NT2/D1 (cell line): Measurements from ENCODE around the gene CHRNB1.
"Not testable (repeated sequence)": the region's sequence is repeated elsewhere in the genome, so short reads cannot be mapped to it uniquely, and the experiment has no call there.

ENCODE experiments used
- DNase-seq: peaks from one replicate; pipeline ENCODE4 v3.0.0-alpha.2; 2011; ENCODE audit warnings: low read depth, low spot score
- H3K27me3 ChIP-seq: 2 replicates; pipeline ENCODE4 v1.6.0; 2011; ENCODE audit warnings: mild to moderate bottlenecking; ENCODE audit not compliant: insufficient read length, insufficient read depth
- H3K36me3 ChIP-seq: 2 replicates; pipeline ENCODE4 v1.6.1; 2011; ENCODE audit warnings: mild to moderate bottlenecking, low read length, mixed read lengths; ENCODE audit not compliant: insufficient read depth, insufficient read length
- H3K4me1 ChIP-seq: 2 replicates; pipeline ENCODE4 v1.5.1; 2011; ENCODE audit not compliant: insufficient read depth, insufficient read length
- H3K4me3 ChIP-seq: 2 replicates; pipeline ENCODE4 v1.5.1; 2011; ENCODE audit warnings: low read depth; ENCODE audit not compliant: insufficient read length
- H3K9ac ChIP-seq: 2 replicates; pipeline ENCODE4 v1.6.0; 2011; ENCODE audit warnings: low read depth; ENCODE audit not compliant: insufficient read length
- H3K9me3 ChIP-seq: 2 replicates; pipeline ENCODE4 v1.5.1; 2011; ENCODE audit warnings: mild to moderate bottlenecking, low read length; ENCODE audit not compliant: insufficient read depth
- SUZ12 ChIP-seq: IDR thresholded peaks from 2 replicates; pipeline ENCODE4 v1.6.1; 2011; ENCODE audit not compliant: insufficient read length, insufficient read depth; ENCODE audit errors: extremely low read depth
- YY1 ChIP-seq: IDR thresholded peaks from 2 replicates; pipeline ENCODE4 v1.6.1; 2011; ENCODE audit not compliant: insufficient read length, insufficient read depth
- ZNF274 ChIP-seq: IDR thresholded peaks from 2 replicates; pipeline ENCODE4 v1.6.1; 2011; ENCODE audit warnings: mild to moderate bottlenecking, low read depth, low read length

Gene CHRNB1

DNA sequence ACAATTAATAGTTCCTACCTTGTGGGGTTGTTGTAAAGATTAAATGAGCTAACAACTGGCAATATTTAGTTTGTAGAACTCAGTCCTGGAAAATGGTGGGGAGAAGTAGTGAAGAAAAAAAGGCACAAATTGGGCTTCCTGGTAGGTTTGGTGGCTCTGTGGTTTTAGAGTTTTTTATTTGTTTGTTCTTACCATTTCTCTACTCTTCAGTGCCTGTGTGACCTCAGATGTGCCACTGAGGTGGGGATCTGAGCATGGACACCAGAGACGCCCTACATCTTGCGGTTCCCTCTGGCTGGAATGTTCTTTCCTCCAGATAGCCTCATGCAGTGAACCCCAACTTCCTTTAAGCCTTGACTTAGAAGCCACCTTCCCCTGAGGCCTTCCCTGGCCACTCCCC, 26.9 kb downstream of the CHRNB1 start:
- Histone ChIP-seq H3K27me3 (no peaks in the 10 kb centered on the region), H3K9ac (no peak overlapping the region), H3K36me3 (peaks cover 6% of the 10 kb centered on the region), H3K4me3 (no peak overlapping the region), H3K4me1 (peaks cover 4% of the 10 kb centered on the region), H3K9me3 (no peaks in the 10 kb centered on the region)
- DNase-seq = no peak
- TF ChIP-seq ZNF274 (no peak), SUZ12 (no peak), YY1 (no peak)

DNA sequence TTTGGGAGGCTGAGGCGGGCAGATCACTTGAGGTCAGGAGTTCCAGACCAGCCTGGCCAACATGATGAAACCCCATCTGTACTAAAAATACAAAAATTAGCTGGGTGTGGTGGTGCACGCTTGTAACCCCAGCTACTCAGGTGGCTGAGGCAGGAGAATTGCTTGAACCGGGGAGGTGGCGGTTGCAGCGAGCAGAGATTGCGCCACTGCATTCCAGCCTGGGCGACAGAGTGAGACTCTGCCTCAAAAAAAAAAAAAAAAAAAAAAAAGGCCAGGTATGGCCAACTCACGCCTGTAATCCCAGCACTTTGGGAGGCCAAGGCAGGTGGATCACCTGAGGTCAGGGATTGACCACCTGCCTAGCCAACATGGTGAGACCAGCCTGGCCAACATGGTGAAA, 29.9 kb downstream of the CHRNB1 start:
- not testable (repeated sequence) for DNase-seq, H3K9me3 ChIP-seq, H3K36me3 ChIP-seq, H3K4me3 ChIP-seq, H3K9ac ChIP-seq, H3K27me3 ChIP-seq
- peaks cover 16% of the 10 kb centered on the region for H3K4me1 ChIP-seq

DNA sequence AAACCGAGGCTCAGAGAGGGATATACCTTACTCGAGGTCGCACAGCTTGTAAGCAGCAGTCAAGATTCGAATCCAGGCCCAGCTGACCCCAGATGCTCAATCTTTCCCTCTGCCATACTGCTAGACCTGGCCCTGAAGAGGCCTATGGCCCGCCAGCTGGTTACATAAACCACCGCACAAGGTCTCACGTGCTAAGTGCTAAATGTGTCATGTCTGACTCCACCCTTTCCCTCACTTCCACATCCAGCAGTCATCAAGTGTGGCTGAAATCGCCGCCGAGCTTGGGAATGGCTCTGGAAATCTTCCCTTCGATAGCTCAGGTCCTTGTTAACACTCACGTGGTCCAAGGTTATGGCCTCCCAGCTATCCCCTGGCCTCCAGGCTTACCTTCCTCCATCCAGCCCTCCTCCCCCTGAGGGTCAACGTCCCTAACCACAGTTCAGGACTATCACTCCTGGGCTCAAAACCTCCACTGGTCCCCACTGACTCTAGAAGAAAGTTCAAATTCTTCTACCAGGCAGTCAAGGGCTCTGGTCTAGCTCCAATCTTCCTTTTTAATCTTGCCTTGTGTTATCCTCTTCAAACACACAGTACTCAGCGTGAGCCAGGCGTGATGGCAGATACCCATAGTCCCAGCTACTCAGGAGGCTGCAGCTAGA, 31.0 kb downstream of the CHRNB1 start:
- no peak for DNase-seq

DNA sequence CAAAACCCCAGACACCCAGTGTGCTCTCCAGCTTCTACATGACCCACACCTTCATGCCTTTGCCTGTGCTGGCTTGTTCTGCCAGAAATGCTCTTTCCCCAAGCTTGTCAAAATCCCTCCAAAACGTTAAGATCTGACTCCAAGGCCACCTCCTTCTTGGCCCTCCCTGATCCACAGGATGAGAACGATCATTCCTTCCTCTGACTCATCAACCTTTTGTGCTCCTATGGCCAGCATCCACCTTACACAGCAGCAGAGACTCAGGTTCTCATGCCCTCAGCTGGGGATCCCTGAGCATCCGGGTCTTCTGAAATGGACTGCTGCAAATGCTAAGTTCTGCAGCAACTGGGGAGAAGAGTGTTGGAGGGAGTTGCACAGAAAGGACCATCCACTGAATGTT, 31.6 kb downstream of the CHRNB1 start:
- TF ChIP-seq YY1 (no peak), SUZ12 (no peak), ZNF274 (no peak)
- no peaks in the 10 kb centered on the region for H3K9me3 ChIP-seq
- no peak for DNase-seq
- peaks cover 18% of the 10 kb centered on the region for H3K4me1 ChIP-seq
- no peaks in the 10 kb centered on the region for H3K27me3 ChIP-seq
- H3K36me3 ChIP-seq = peaks cover 2% of the 10 kb centered on the region
- no peak overlapping the region for H3K4me3 ChIP-seq
- peak overlapping the region; percentile 9 for H3K9ac ChIP-seq

More for the DNA sequence above, 31.0 kb downstream of the CHRNB1 start:
- peak overlapping the region; percentile 9 for H3K9ac ChIP-seq
- H3K27me3 ChIP-seq = no peaks in the 10 kb centered on the region
- H3K36me3 ChIP-seq = peaks cover 2% of the 10 kb centered on the region
- no peak for TF ChIP-seq ZNF274
- TF ChIP-seq SUZ12 = no peak
- no peak for TF ChIP-seq YY1
- H3K4me1 ChIP-seq = peaks cover 18% of the 10 kb centered on the region
- H3K4me3 ChIP-seq = no peak overlapping the region
- no peaks in the 10 kb centered on the region for H3K9me3 ChIP-seq

DNA sequence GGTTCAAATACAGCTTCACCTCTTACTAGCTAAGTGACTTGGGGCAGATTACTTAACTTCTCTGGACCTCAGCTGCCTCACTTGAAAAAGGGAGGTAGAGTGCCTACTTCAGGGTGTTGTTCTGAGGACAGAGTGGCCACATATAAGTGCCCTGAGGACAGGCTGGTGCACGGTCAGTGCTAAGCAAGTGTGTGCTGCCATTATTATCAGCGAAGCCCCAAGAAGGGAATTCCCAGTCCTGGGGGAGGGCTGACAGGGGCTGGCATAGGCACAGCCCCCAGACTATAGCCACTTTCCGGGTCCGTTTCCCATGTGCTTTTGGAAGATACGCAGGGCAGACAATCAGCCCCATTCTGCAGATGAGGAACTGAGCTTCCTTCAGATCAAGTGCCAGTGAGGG, 32.1 kb downstream of the CHRNB1 start:
- Histone ChIP-seq H3K4me1 (peaks cover 18% of the 10 kb centered on the region), H3K36me3 (peaks cover 2% of the 10 kb centered on the region), H3K9me3 (no peaks in the 10 kb centered on the region), H3K9ac (no peak overlapping the region), H3K4me3 (no peak overlapping the region), H3K27me3 (no peaks in the 10 kb centered on the region)
- no peak for DNase-seq
- TF ChIP-seq ZNF274 (no peak), YY1 (no peak), SUZ12 (no peak)

DNA sequence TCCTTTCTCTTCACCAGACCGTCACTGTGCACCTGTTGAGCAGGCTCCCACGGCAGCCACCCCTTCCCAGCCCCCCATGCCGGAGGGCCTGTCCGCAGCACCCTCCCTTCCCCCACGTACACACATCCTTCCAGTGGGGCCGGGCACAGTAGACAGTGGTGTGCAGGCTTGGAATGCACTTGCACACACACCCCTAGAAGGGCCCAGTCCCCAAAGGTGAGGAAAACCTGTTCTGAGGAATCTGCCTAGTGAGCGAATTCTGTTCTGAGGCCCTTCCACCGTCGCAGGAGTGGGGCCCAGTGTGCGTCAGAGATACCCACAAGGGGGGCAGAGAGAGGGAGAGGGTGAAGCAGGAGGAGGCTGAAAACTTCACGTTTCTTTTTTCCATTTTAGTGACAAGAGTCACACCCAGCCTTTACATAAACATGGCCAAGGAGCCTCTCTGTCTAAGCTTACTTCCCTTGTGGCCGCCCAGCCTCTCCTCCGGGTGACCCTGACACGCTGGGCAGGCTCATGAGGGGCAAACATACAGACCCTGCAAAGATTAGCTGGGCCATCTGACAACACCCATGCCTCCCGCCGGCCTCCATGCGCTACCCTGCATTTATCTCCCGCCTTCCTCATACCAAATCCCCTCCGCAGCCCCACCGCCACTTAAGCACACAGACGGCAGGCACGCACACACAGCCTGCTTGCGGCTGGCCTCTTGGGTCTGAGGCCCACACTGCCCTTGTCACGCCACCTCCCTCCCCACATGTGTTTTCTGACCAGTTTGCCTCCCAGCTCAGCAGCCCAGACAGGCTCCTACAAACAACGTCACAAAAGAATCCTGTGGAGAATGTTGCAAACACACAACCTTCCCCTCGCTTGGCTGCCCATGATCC, 32.8 kb downstream of the CHRNB1 start:
- H3K9ac ChIP-seq = peak overlapping the region; percentile 44
- H3K4me1 ChIP-seq = peaks cover 18% of the 10 kb centered on the region
- H3K9me3 ChIP-seq = no peaks in the 10 kb centered on the region
- no peaks in the 10 kb centered on the region for H3K27me3 ChIP-seq
- TF ChIP-seq ZNF274 (no peak), SUZ12 (no peak), YY1 (no peak)
- H3K4me3 ChIP-seq = no peak overlapping the region
- H3K36me3 ChIP-seq = peaks cover 2% of the 10 kb centered on the region
- no peak for DNase-seq

DNA sequence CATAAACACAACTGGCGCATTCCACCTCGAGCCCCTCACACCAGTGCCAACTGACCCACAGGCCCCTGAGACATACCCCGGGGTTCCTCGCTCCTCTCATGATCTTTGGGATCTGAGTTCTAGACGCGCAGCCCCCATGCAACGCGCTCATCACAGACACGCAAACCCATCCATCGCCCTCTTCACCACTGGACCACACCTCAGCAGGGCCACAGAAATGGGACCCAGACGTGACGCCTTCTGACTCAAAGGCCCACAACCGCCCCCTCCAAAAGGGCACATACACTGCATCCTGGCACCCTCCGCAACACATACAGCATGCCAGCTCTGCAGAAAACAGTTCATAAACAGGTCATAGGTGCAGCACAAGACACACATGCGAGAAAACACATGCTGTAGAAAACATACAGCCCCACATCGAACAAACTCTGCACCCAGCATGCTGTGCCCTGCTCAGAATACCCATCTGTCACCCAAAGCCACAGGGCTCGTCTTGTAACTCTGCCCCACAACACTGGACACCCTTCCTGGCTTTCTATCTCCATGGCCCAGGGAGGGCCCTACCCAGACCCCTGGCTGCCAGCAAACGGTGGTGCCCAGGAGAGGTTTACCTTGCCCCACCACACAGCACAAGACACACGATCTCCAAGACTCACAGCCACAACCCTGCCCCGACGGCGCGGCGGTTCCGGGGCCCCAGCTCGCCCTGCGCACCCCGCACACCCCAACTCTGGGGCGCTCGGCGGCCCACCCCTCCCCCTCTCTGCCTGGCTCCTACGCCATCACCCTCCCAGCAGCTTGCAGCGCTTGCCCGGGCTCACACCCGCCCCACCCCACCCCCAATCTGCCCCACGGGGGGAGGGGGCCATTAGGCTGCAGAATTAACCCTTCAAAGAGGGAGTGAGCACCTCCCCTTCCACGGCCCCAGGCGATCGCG, 33.7 kb downstream of the CHRNB1 start:
- TF ChIP-seq YY1 (no peak), ZNF274 (no peak), SUZ12 (no peak)
- peaks cover 18% of the 10 kb centered on the region for H3K4me1 ChIP-seq
- no peaks in the 10 kb centered on the region for H3K27me3 ChIP-seq
- no peak for DNase-seq
- H3K4me3 ChIP-seq = peak overlapping the region; percentile 55
- H3K9me3 ChIP-seq = no peaks in the 10 kb centered on the region
- H3K36me3 ChIP-seq = peaks cover 2% of the 10 kb centered on the region
- peak overlapping the region; percentile 76 for H3K9ac ChIP-seq
